HG02588 (cell line): ENCODE data around the gene FAAH.
"Not testable (repeated sequence)": the region's sequence is repeated elsewhere in the genome, so short reads cannot be mapped to it uniquely, and the experiment has no call there.

Experiments
- ATAC-seq: cut with Tn5 transposase; IDR thresholded peaks from one replicate; pipeline ENCODE4 v1.9.1; 2021; ENCODE audit warnings: mild to moderate bottlenecking, moderate library complexity; ENCODE audit not compliant: unreplicated experiment

The FAAH gene

DNA sequence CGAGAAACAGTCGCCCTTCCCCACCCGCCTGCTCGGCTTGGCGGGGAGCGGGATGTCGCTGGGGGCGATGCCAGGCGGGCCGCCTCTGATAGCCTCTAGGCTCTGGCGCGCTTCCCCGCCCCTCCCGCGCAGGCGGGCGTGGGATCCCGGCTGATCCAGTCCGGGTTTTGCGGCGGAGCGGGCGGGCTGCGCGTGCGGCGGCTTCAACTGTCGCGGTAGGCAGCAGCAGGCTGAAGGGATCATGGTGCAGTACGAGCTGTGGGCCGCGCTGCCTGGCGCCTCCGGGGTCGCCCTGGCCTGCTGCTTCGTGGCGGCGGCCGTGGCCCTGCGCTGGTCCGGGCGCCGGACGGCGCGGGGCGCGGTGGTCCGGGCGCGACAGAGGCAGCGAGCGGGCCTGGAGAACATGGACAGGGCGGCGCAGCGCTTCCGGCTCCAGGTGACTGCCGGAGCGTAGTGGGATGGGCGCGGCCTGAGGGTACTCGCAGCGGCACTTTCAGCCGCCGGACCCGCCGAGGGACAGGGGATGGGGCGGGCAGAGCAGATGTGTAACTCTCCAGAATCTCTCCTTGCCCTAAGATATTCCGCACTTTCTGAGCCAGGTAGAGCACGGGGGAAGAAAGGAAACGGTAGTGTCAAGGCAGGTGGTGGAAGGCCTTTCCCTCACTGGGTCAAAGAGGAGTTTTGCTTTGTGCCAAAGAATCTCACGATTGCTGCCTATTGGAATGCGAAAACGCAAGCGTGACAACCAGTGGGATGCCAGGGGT, at the start of gene FAAH:
Gene FAAH, plus strand, starts transcription at position 210 of the 764 bp plus-strand sequence. Its CDS starts 32 bp downstream, at position 242.
- ATAC-seq: no peak

DNA sequence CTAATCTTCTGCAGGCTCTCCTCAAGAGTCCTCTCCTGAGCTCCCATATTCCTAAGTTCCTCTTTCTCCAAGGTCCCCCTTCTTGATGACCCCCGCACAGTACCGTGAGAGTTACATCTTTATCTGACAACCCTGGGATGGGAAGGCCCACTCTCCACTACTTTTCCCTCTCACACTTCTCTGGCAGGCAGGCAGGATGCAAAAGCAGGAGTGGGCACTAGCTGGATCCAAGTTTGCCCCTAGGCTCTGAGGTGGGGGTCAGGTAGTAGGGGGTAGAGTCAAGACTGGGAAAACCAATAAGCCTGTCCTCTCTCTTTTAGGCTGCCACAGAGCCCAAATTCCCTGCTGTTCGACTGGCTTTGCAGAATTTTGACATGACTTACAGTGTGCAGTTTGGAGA, 49.6 kb upstream of the FAAH start:
- ATAC-seq: no peak

DNA sequence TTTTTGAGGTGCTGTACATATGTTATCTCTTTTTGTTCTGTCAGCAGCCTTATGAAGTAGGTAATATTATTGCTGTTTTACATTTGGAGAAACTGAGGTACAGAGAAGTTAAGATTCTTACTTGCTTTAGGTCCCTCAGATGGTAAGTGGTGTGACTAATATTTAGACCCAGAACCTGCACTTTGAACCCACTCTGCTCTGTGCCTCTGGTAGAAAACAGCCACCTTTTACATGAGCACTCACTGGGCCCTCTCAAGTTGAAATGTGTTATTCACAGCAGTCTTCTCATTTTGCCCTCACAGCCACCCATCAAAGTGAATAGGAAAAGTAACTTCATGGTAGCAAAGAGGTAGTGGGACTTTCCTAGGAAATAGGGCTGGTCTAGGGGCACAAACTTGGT, 48.8 kb upstream of the FAAH start:
- ATAC-seq: no peak

DNA sequence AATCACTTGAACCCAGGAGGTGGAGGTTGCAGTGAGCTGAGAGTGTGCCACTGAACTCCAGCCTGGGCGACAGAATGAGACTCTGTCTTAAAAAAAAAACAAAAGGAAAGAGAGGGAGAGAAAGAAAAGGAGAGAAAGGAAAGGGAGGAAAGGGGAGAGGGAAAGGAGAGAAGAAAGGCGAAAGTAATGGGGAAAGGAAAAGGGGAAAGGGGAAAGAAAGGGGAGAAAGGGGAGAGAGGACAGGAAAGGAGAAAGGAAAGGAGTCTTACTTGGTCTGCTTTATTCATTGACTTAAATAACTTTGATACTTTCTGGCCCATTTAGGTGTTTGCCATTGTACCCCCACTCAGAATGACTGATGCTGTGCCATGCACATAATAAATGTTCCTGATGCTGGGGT, 41.8 kb upstream of the FAAH start:
- no peak for ATAC-seq

DNA sequence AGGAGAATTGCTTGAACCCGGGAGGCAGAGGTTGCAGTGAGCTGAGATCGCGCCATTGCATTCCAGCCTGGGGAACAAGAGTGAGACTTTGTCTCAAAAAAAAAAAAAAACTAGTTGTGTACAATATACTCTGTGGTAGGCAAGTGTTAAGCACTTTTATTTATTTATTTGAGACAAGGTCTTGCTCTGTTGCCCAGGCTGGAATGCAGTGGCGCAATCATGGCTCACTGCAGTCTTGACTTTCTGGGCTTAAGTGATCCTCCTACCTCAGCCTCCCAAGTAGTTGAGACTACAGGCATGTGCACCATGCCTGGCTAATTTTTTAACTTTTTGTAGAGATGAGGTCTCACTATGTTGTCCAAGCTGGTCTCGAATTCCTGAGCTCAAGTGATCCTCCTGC, 38.2 kb upstream of the FAAH start:
- not testable (repeated sequence) for ATAC-seq

DNA sequence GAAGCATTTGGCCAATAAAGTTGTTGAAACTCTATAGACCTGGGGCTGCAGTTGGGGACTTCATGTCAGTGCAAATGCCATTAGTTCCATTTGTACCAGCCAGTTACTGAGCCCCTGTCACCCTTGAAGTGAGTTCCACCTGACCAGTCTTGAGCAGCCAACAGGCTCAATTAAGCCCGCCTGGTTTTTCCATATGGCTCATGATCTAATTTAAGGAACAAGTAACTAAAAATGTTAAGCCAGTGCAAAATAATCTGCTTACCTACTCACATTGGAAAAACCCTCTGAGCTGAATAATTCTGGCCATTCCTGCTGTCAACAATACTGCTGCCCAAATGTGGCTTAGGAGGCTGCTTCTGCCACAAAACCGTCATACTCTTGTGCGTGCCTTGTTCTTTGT, 32.0 kb upstream of the FAAH start:
- no peak for ATAC-seq

DNA sequence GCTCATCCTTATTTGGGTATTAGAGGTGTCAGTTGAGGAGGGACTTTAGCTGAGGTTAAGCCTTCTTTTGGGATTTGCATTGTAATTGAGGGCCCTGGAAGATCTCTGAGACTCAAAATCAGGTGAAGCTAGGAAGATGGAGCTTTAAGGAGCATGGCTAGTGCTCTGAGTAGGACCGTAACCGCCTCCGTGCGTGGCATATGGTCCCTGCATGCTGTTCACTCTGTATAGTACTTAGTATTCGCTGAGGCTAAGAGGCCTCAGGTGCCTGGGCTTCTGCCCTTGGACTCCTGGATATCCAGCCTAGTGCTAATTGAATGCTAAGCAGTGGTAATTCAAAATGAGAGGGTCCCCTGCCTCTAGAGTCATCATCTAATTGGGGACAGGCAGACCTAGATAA, 31.0 kb upstream of the FAAH start:
- ATAC-seq: no peak

DNA sequence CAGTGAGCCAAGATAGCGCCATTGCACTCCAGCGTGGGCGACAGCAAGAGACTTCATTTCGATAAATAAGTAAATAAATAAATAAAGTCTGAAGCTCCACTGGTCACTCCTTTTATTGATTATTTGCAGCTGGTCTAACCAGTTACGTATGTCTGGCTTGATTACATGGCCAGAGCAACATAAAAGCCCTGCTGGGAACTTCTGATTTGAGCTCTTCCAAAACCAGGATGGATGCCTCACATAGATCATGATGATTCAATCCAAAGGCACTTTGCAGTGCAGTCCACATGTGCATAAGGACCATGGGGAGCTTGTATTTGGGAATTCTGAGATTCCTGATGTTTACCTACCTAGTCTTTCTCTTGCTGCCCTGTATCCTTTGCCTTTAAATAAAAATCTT, 29.5 kb upstream of the FAAH start:
- ATAC-seq: no peak

DNA sequence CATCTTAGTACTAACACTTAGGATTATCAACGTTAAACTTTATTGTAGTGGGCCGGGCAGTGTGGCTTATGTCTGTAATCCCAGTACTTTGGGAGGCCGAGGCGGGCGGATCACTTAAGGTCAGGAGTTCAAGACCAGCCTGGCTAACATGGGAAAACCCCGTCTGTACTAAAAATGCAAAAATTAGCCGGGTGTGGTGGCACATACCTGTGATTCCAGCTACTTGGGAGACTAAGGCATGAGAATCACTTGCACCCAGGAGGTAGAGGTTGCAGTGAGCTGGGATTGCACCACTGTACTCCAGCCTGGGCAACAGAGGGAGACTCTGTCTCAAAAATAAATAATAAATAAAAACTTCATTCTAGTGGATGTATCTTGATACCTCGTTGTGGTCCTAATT, 28.3 kb upstream of the FAAH start:
- not testable (repeated sequence) for ATAC-seq

DNA sequence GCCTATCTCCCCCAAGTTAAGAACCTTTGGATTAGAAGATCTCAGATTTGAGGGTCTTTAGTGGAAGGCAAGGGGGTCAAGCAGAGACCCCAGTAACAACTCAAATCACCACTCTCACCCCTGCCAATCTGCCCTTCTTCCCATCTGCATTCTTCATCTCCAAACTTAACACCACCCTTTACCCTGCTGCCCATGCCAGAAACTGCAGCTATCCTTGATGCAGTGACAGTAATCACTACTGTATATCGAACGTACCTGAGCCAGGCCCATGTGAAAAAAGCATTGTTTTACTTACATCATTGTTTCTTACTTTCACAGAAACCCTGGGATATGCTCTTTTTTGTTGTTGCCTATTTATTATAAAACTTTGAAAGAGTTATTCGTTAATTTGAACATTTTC, 27.0 kb upstream of the FAAH start:
- no peak for ATAC-seq

DNA sequence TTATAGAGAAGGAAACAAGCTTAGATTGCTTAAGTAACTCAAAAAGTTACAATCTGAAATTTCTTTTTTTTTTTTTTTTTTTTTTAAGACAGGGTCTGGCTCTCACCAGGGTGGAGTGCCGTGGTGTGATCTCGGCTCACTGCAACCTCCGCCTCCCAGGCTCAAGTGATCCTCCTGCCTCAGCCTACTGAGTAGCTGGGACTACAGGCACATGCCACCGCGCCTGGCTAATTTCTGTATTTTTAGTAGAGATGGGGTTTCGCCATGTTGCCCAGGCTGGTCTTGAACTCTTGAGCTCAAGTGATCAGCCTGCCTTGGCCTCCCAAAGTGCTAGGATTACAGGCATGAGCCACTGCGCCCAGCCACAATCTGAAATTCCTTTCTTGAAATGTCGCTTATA, 26.4 kb upstream of the FAAH start:
- ATAC-seq: not testable (repeated sequence)

DNA sequence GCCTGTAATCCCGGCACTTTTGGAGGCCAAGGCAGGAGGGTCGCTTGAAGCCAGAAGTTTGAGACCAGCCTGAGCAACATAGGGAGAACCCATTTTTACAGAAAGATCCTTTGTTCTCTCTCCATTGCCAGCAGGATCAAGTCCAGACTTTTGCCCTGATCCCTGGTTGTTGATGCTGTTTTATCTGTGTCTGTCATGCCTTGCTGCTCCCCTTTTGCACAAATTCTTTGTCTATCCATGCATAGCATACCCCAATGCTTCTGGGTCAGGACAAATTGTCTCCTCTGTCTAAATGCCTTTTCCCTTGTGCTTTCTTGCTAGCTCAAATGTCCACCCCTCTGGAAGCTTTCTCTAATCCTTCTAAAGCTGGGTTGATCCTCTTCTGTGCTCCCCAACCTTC, 25.3 kb upstream of the FAAH start:
- ATAC-seq: no peak

DNA sequence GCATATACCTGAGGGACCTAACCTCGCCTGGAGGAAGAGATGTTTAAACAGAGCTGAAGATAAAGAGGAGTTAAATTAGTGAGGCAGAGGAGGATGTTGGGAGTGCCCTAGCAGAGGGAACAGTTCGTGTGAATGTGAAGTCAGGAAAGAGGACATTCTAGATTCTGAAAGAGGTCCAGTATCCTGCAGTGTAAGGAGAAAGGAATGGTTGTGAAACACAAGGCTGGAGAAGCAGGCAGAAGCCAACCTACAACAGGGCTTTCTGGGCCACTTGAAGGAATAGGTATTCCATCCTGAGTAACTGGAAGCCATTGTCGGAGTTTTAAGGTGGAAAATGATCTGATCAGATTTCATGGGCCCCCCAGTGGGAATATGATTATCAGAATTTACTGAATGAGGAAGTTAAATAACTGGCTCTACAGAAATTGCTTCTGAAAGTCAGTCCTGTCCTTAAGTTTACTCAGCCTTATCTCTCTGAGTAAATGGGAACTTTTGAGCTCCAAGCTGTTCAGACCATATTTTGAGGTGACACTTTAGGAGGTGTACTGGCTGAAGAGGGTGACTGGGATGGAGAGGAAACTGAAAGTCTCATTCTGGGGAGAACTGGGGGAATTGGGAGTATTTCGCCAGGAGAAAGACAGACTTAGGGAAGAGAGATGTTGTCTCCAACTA, 24.4 kb upstream of the FAAH start:
- no peak for ATAC-seq

DNA sequence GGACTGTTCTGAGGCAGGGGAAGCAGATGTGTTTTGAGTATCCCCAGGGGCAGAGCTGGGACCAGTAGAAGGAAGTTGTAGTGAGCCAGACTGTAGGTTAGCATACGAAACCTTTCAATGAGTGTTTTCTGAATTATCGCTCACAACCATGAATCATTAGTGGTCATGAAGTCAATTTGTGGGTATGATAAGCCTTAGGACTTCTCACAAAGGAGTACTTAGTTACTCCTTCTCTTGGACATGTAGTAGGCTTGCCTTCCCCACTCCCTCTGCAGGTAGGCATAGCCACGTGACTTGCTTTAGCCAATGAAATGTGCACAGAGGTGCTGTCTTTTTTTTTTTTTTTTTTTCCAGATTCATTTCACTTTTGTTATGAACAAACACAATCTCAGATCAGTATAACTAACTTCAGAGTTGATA, 23.9 kb upstream of the FAAH start:
- no peak for ATAC-seq

DNA sequence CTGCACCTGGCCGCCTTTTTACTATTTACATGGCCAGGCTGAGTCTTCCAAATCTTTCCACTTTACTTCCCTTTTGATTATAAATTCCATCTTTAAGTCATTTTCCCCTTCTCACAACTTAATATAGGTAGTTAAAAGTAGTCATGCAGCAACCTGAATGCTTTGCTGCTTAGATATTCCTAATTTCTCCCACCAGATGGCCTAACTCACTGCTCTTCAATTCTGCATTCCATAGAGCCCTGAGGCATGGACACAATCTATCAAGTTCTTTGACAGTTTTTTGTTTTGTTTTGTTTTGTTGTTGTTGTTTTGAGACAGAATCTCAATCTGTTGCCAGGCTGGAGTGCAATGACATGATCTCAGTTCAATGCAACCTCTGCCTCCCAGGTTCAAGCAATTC, 21.7 kb upstream of the FAAH start:
- ATAC-seq: no peak

DNA sequence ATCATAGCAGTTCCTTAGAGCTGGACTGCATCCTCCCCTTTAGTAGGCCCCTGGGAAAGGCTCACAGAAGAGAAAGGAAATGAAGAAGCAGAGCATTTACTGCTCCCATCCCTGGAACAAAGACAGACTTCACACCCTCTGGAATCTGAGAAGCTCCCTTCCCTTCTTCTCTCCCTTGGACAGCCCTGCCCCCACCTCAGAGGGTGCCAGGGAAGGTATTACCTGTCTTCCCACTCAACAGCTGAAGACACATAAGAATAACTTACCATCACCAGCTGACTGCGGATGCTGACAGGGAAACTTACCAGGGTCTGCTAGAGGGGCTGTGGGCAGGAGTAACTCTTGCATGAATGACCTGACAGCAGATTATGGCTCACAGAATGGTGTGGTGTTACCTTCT, 14.1 kb upstream of the FAAH start:
- no peak for ATAC-seq

DNA sequence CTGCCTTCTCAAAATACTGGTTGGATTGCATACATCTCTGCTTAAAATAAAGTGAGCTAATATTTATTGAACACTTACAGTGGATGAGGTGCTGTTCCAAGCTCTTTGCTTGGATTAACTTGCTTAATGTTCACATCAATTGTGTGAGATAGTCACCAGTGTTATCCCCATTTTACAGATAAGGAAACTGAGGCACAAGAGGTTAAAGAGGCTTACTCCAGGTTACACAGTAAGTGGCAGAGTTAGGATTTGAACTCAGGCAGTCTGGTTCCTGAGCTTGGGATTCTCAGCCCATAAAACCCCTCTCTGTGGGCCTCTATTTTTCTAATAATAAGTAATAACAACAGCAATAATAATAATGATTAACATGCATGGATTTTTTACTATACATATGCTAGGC, 13.6 kb upstream of the FAAH start:
- ATAC-seq: no peak

DNA sequence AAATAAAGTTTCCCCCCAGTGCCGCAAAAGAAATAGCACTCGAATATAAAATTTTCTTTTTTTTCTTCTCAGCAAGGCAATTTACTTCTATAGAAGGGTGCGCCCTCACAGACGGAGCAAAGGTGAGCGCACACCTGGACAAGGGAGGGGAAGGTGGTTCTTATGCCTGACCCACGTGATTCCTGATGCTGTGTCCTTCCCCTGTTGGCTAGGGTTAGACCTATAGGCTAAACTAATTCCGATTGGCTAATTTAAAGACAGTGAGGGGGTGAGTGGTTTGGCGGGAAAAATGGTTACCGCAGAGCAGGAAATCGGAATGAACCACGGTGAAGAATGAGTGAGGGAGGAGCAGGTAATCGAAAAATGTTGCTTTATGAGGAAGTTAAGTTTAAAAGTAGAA, 607 bp upstream of the FAAH start:
- no peak for ATAC-seq

DNA sequence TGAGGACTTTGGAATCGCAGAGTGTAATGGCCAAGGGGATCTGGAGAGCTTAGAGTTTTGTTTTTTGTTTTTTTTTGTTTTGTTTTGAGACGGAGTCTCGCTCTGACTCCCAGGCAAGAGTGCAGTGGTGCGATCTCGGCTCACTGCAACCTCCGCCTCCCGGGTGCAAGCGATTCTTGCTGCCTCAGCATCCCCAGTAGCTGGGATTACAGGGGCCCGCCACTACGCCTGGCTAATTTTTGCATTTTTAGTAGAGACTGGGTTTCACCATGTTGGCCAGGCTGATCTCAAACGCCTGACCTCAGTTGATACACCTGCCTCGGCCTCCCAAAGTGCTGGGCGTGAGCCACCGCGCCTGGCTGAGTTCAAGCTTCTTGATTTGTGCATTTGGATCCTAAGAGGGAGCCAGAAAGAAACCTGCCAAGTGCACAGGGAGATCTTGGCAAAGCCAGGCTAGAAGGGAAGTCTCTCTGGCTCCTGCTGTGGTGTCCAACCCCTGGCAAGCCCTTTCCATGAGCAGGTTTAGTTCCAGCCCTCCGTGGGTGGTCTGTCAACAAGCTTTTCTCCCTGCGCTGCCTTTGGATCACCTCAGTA, 852 bp downstream of the FAAH start:
- no peak for ATAC-seq

DNA sequence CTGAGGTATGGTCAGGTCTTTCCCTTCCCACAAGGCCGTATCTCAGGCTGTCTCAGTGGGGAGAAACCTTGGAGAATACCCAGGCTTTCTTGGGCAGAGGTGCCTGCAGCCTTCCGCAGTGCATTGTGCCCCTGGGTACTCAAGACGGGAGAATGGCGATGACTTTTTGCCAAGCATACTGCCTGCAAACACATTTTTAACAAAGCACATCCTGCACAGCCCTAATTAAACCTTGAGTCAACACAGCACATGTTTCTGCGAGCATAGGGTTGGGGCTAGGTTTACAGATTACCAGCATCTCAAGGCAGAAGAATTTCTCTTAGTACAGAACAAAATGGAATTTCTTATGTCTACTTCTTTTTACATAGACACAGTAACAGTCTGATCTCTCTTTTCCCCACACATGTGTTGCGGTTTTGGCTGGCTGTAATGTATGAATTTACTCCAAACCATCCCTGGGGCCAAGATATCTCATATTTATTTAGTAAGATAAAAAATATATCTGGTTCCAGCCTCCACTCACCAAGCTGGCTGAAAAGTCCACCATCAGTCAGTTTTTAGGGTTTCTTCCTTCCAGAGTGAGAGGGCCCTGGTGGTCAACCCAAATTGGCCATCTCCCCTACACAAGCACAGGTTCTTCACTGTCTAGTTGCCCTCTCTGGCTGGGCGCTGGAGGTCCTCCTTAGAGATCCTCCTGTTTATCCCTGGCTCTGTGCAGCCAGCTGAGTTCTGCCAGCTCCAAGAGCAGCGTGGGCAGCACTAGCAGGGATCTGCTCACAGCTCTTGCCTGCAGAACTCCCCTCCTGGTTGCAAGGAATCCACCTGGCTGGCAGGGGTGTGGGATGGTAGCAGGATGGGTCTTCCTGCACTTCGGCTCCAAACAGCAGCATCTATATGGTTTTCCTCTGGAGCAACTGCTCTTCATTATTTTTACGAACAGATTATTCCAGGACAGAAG, 2.6 kb downstream of the FAAH start:
- no peak for ATAC-seq

DNA sequence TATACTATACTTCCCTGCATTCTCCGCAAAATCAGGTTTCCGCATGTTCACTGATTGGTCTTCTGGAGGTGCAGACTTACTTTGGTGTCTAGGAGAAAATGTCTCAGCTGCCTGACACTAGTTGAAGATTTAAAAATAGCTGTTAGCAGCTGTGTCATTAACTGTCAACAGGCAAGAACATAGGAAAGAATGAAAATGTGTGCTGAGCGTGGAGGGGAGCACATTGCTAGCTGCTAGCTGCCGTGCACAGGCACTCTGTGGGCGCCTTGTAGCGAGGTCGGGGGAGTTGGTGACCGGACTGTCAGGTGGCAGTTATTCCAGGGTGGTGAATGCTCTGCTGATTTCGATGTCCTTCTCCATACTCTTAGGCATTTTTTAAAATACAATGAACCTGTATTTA, 5.2 kb downstream of the FAAH start:
- ATAC-seq: no peak
